T-helper 17 cell (primary cell): ENCODE results near the gene ENHO. TPM values are rescaled to one million over a fixed set of nuclear protein-coding genes. Genes with fewer than 3 reads are reported as not detected.

ENCODE experiments used
- ATAC-seq: fragments of 150-1000 bp; cut with Tn5 transposase; 2 replicates; pipeline ENCODE4 v1.10.0; 2021; ENCODE audit warnings: mild to moderate bottlenecking, moderate library complexity
- DNase-seq, 3 donors: peaks; one replicate each; pipeline versions ENCODE4 v3.0.0 to v3.0.0-alpha.2; 2020 to 2021
- H3K9me3 ChIP-seq: one replicate; pipeline ENCODE4 v1.7.0; 2013; ENCODE audit warnings: low read length, mild to moderate bottlenecking; ENCODE audit not compliant: control insufficient read depth, poor library complexity, severe bottlenecking
- H3K27ac Mint-ChIP-seq: one replicate; pipeline ENCODE4 v1.8.0; 2022; ENCODE audit warnings: mild to moderate bottlenecking, moderate library complexity, mixed read lengths
- H3K27me3 Mint-ChIP-seq: one replicate; pipeline ENCODE4 v1.8.0; 2022; ENCODE audit warnings: mixed read lengths
- H3K36me3 Mint-ChIP-seq: one replicate; pipeline ENCODE4 v1.8.0; 2022; ENCODE audit warnings: low read depth, mixed read lengths
- H3K4me1 Mint-ChIP-seq: one replicate; pipeline ENCODE4 v1.8.0; 2022; ENCODE audit warnings: mild to moderate bottlenecking, mixed read lengths
- H3K4me3 Mint-ChIP-seq: one replicate; pipeline ENCODE4 v1.8.0; 2022; ENCODE audit warnings: mild to moderate bottlenecking, moderate library complexity, mixed read lengths
- total RNA-seq, 4 donors: library from RNA in 2 of 4; stranded (reverse) in 2 of 4; gene quantifications; one replicate each; pipeline ENCODE4 v1.2.3 and lab custom pipeline; 2022 to 2026

The ENHO gene
- total RNA-seq, 2 donors from 2014 or later, result 1.4 TPM; not detected in 1

GRCh38 chr9:34514816-34515215, 8.0 kb downstream of the ENHO start:
- ATAC-seq, result no peak
- no peaks in the 10 kb centered on the region for H3K36me3 Mint-ChIP-seq
- DNase-seq, result no peak
- H3K27me3 Mint-ChIP-seq, result no peaks in the 10 kb centered on the region
- peaks cover 4% of the 10 kb centered on the region for H3K4me1 Mint-ChIP-seq
- no peak overlapping the region for H3K4me3 Mint-ChIP-seq
- no peaks in the 10 kb centered on the region for H3K9me3 ChIP-seq
- no peak overlapping the region for H3K27ac Mint-ChIP-seq

DNA sequence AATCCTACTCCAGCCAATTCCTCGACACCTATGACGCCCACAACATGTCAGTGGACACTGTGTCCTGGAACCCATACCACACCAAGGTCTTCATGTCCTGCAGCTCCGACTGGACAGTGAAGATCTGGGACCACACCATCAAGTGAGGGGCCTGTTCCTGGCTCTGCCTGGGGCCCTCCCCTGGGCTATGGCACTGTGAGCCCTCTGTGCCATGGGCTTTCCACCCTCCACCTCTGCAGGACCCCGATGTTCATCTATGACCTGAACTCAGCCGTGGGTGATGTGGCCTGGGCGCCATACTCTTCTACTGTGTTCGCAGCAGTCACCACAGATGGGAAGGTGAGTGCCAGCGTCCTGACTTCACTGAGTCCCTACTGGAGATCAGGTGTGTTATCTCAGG, 8.4 kb downstream of the ENHO start:
- no peak for ATAC-seq

DNA sequence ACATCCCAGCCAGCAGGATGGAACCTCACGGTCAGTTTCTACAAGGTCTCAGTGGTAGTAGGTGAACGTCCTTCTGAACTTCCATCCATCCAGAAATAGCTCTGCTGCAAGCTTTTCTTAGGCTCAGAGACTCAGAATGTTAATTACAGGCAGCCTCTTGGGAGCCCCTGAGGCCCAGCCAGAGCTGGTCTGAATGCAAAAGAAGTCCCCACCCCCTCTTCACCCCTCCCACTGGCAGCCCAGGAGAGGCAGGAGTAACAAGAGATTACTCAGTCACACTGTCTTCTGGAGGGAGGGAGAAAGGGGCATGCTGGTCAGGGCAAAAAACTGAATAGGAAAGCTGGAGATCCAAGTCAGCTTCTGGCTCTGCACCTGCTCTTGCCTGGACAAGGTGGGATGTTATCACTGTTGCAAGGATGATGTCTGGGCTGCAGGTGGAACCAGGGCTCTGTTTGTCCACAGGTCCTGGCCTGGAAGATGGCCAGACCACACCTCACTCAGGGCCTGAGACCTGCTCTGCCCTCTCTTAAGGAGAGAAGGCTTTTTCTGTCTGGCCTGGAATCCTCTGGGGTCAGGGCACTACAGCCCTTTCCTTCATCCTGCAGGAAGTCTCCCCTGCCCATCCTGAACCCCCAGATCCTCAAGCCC, 9.1 kb downstream of the ENHO start:
- Mint-ChIP-seq H3K36me3 (no peaks in the 10 kb centered on the region), H3K27ac (no peak overlapping the region), H3K4me3 (no peak overlapping the region), H3K4me1 (peaks cover 4% of the 10 kb centered on the region), H3K27me3 (no peaks in the 10 kb centered on the region)
- DNase-seq (no peak), ATAC-seq (no peak)
- H3K9me3 ChIP-seq, result no peaks in the 10 kb centered on the region

More for the DNA sequence above, 8.4 kb downstream of the ENHO start:
- Mint-ChIP-seq H3K4me1 (peaks cover 5% of the 10 kb centered on the region), H3K27me3 (no peaks in the 10 kb centered on the region), H3K36me3 (no peaks in the 10 kb centered on the region), H3K27ac (no peak overlapping the region), H3K4me3 (no peak overlapping the region)
- H3K9me3 ChIP-seq, result no peaks in the 10 kb centered on the region
- DNase-seq, result no peak

DNA sequence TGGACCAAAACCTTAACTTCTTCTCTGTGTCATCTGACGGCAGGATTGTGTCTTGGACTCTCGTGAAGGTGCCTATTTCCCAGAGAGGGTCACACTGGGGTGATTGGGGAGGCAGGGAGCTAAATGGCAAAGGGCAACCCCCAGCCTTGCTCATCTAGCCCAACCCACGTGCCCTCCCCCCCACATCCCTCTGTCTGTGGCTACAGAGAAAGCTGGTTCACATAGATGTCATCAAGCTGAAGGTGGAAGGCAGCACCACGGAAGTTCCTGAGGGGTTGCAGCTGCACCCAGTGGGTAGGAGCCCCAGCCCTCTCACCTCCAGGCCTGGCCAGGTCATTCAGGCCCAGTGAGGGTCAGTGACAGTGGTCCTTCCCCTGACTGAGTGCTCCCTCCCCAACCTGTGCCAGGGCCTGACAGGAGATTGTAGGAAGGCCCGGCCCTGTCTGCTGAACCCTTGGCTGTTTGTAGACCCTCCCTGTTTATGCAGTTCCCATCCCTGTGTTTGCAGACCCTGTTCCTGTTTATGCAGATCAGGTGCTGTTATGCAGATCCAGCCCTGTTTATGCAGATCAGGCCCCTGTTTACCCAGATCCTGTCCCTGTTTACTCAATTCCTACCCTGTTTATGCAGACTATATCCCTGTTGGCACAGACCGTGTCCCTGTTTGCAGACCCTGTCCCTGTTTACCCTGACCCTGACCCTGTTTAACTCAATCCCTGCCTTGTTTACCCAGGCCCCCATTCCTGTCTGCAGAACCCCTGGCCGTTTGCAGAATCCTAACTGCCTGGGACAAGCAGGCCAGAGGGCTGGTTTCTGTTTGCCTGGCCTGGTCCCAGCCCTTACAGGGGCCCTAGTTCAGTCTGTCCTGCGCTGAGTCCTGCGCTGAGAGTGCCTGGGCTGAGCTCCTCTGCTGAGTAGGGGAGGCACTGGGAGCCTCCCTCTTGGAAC, 10.4 kb downstream of the ENHO start:
- peaks cover 4% of the 10 kb centered on the region for H3K4me1 Mint-ChIP-seq
- no peak overlapping the region for H3K27ac Mint-ChIP-seq
- H3K27me3 Mint-ChIP-seq, result no peaks in the 10 kb centered on the region
- ATAC-seq (no peak), DNase-seq (no peak)
- no peak overlapping the region for H3K4me3 Mint-ChIP-seq
- no peaks in the 10 kb centered on the region for H3K9me3 ChIP-seq
- H3K36me3 Mint-ChIP-seq, result no peaks in the 10 kb centered on the region

GRCh38 chr9:34510497-34511468, 12.0 kb downstream of the ENHO start:
- Mint-ChIP-seq H3K36me3 (no peaks in the 10 kb centered on the region), H3K4me3 (no peak overlapping the region), H3K27me3 (peaks cover 5% of the 10 kb centered on the region), H3K27ac (no peak overlapping the region), H3K4me1 (peaks cover 4% of the 10 kb centered on the region)
- no peak for ATAC-seq
- DNase-seq, result no peak
- H3K9me3 ChIP-seq, result no peaks in the 10 kb centered on the region

- DNase-seq (no peak), ATAC-seq (no peak)
- peaks cover 4% of the 10 kb centered on the region for H3K4me1 Mint-ChIP-seq
- H3K27me3 Mint-ChIP-seq, result peaks cover 23% of the 10 kb centered on the region
- no peak overlapping the region for H3K4me3 Mint-ChIP-seq
- H3K27ac Mint-ChIP-seq, result no peak overlapping the region
- no peaks in the 10 kb centered on the region for H3K9me3 ChIP-seq
- no peaks in the 10 kb centered on the region for H3K36me3 Mint-ChIP-seq
Measured at GRCh38 chr9:34508951-34509350, 13.8 kb downstream of the ENHO start.

DNA sequence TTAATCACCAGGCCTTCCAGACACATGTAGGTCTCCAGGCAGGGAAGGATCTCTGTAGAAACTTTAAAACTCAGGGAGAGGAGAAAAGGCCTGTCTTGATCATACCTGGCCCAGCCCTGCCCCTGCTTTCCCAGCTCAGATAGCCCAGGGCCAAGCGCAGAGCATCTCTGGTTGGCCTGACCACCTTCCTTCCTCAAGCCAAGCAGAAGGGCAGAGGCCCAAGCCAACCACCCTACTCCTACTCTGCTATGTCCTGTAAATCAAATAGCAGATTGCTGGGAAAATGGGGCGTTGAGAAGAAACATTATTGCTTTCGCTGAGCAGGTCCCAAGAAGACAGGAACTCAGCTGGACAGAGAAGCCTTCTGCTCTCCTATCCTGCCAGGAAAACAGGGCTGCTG, 14.3 kb downstream of the ENHO start:
- H3K9me3 ChIP-seq, result no peaks in the 10 kb centered on the region
- ATAC-seq, result no peak
- Mint-ChIP-seq H3K27ac (no peak overlapping the region), H3K36me3 (no peaks in the 10 kb centered on the region), H3K4me1 (peaks cover 4% of the 10 kb centered on the region), H3K27me3 (peaks cover 27% of the 10 kb centered on the region), H3K4me3 (no peak overlapping the region)
- DNase-seq, result no peak

DNA sequence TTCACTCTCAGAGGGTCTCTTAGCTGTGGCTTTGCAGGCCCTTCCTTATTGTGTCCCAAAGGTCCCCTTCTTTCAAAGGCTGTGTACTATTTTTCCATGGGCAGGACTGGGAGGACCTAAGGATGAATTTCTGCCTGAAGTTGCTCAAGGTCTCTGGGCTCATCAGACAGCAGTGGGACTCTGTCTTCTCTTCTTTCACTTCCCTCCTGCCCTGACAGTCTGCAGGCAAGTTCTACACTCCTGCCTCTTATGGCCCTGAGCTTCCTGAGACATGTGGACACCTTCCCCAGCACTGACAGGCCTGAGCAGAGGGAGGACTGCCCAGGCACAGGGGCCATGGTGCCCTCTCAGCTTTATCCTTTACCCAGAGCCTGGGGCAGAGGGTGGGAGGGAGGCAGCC, 14.8 kb downstream of the ENHO start:
- DNase-seq (no peak), ATAC-seq (no peak)
- H3K9me3 ChIP-seq, result no peaks in the 10 kb centered on the region
- no peak overlapping the region for H3K27ac Mint-ChIP-seq
- H3K4me1 Mint-ChIP-seq, result peaks cover 4% of the 10 kb centered on the region
- H3K36me3 Mint-ChIP-seq, result no peaks in the 10 kb centered on the region
- no peak overlapping the region for H3K4me3 Mint-ChIP-seq
- peaks cover 28% of the 10 kb centered on the region for H3K27me3 Mint-ChIP-seq

- ATAC-seq, result no peak
- Mint-ChIP-seq H3K27me3 (peaks cover 28% of the 10 kb centered on the region), H3K36me3 (no peaks in the 10 kb centered on the region), H3K27ac (no peak overlapping the region), H3K4me3 (no peak overlapping the region), H3K4me1 (peaks cover 4% of the 10 kb centered on the region)
- no peaks in the 10 kb centered on the region for H3K9me3 ChIP-seq
- DNase-seq, result no peak
Measured at GRCh38 chr9:34507556-34507955, 15.2 kb downstream of the ENHO start.

GRCh38 chr9:34506623-34507022, 16.2 kb downstream of the ENHO start:
- no peak for DNase-seq
- Mint-ChIP-seq H3K27ac (no peak overlapping the region), H3K4me3 (no peak overlapping the region), H3K36me3 (no peaks in the 10 kb centered on the region), H3K4me1 (peaks cover 4% of the 10 kb centered on the region), H3K27me3 (peaks cover 28% of the 10 kb centered on the region)
- H3K9me3 ChIP-seq, result no peaks in the 10 kb centered on the region
- ATAC-seq, result no peak

GRCh38 chr9:34505370-34506120, 17.2 kb downstream of the ENHO start:
- ATAC-seq (no peak), DNase-seq (no peak)
- H3K36me3 Mint-ChIP-seq, result no peaks in the 10 kb centered on the region
- peaks cover 30% of the 10 kb centered on the region for H3K27me3 Mint-ChIP-seq
- peaks cover 3% of the 10 kb centered on the region for H3K4me1 Mint-ChIP-seq
- no peak overlapping the region for H3K4me3 Mint-ChIP-seq
- no peaks in the 10 kb centered on the region for H3K9me3 ChIP-seq
- no peak overlapping the region for H3K27ac Mint-ChIP-seq

DNA sequence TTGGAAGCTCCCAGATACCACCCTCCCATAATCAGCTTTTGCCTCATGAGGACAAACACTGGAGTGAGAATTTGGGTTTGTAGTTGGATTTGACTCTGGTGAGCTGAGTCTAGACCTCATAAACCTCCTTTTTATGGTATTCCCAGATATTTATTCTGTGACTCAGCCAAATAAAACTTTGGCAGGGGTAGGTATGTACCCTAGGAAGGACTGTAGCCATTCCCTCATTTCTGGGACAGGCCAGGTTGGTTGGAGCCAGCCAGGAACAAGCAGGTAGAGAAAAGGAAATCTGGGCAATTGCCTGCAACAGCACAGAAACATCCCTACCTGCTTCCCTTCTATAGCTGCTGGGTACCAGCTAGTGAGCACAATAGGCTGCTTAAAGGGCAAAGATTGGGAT, 19.4 kb downstream of the ENHO start:
- H3K4me1 Mint-ChIP-seq, result peaks cover 8% of the 10 kb centered on the region
- H3K4me3 Mint-ChIP-seq, result no peak overlapping the region
- H3K36me3 Mint-ChIP-seq, result no peaks in the 10 kb centered on the region
- H3K27ac Mint-ChIP-seq, result no peak overlapping the region
- DNase-seq, result no peak
- no peaks in the 10 kb centered on the region for H3K9me3 ChIP-seq
- ATAC-seq, result no peak
- H3K27me3 Mint-ChIP-seq, result peaks cover 49% of the 10 kb centered on the region
